ENCODE measurements around the gene TMEM260. TPM values are rescaled to one million over a fixed set of nuclear protein-coding genes. Genes with fewer than 3 reads are reported as not detected.

Gene TMEM260
- total RNA-seq, 2 donors from 2014 or later, result 29.4 to 40.8 TPM

DNA sequence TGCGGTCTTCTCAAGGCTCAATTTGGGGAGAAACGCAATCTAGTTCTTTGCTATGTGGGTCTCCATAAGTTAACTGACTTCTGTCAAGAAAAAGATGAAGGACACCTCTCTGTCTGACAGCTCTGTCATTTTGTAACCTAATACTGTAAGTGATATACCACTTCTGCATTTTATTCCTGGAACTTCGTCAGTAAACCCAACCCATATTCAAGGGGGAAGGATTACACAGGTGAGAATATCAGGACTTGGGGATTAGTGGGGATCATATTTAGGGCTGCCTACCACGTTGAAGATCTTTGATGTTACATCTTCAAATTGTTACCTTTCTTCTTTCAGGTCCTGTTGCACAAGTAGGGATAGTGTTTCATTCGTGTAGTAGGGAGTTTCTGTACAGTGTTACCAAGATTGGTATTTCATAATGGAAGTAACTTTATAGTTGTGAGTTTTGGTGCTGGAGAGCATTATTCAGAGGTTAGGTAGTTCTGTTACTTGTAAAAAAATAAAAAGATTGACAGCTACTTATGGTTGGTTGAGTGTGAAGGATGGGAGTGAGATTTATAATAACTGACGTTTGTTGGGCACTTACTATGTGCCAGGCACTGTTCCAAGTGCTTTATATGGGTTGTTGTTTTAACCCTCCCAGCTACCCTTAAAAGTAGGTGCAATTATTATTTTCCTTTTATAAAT, 1.6 kb downstream of the TMEM260 start:
- no peaks in the 10 kb centered on the region for H3K9me3 ChIP-seq (ENCODE audit: control insufficient read depth, low read length)
- DNase-seq, result no peak
- Mint-ChIP-seq H3K36me3 (ENCODE audit: low read depth) (peaks cover 3% of the 10 kb centered on the region), H3K9me3 (no peaks in the 10 kb centered on the region), H3K4me3 (peak overlapping the region; percentile 86), H3K27ac (no peak overlapping the region), H3K4me1 (peaks cover 53% of the 10 kb centered on the region), H3K27me3 (ENCODE audit: insufficient read depth) (no peaks in the 10 kb centered on the region)
- TF ChIP-seq CTCF (conservative IDR thresholded peaks at IDR 0.05), result no peak
- peaks cover 10% of the 10 kb centered on the region for H3K36me3 ChIP-seq (ENCODE audit: control insufficient read depth, insufficient read depth, low read length)
- 77 to 78% methylated on average over 3 to 6 of the region's 6 CpGs for WGBS, 2 experiments (ENCODE audit: insufficient coverage in 1 of 2, insufficient read length in 1 of 2)
- H3K27ac ChIP-seq (ENCODE audit: low read depth, low read length), result no peak overlapping the region
- H3K4me3 ChIP-seq (ENCODE audit: low read length), result peak overlapping the region; percentile 99
- H3K4me1 ChIP-seq (ENCODE audit: control insufficient read depth, insufficient read depth, low read length), result peaks cover 21% of the 10 kb centered on the region
- no peak overlapping the region for H3K9ac ChIP-seq (ENCODE audit: extremely low read depth, low read length, poor library complexity, severe bottlenecking)
- H3K27me3 ChIP-seq (ENCODE audit: control insufficient read depth, insufficient read depth, low read length, poor library complexity, severe bottlenecking), result peaks cover 5% of the 10 kb centered on the region

DNA sequence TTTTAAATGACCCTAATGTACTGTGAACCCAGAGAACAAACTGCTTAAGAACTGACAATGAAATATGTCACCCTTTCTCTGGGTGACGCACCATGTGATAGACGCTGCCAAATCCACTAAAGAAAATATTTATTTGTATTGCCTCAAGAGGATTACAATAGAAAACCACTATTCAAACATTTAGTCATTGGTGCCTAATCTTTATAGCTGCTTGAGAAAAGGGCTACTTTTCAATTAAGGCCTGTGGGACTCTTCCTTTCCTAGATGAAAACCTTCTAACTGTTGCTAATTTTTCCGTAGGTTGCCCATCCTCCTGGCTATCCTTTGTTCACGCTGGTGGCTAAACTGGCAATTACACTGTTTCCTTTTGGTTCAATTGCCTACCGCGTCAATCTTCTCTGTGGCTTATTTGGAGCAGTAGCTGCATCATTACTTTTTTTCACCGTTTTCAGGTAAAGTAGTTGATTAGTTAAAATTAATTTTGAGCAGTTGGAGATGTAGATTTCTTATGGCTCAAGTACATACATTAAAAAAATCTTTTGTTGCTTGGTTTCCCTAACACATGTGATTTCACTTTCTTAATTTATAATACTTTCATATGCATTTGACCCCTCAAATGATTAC, 6.0 kb downstream of the TMEM260 start:
- no peak overlapping the region for H3K4me3 Mint-ChIP-seq
- 72 to 90% methylated on average over 2 to 7 of the region's 7 CpGs for WGBS, 2 experiments (ENCODE audit: insufficient coverage in 1 of 2, insufficient read length in 1 of 2)
- H3K4me1 ChIP-seq (ENCODE audit: control insufficient read depth, insufficient read depth, low read length), result peaks cover 20% of the 10 kb centered on the region

DNA sequence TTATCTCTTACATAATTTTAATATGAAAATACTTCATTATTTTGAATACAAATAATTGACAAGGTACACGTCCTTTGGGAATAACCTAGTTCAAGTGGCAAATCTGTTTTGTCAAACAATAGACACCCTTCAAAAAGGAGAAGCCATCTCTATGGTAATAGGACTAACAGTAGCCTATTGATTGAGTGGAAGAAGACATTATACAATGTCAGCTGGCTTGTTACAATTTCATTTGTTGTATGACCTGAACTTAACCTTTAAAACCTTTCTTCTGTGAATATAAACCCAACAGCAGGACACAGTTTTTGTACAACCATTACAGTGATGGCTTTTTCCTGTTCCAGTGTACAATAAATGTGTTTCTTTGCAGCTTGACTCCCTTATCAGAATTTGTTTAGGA, 8.1 kb downstream of the TMEM260 start:
- Mint-ChIP-seq H3K36me3 (ENCODE audit: low read depth) (peaks cover 15% of the 10 kb centered on the region), H3K27me3 (ENCODE audit: insufficient read depth) (no peaks in the 10 kb centered on the region), H3K4me1 (peaks cover 48% of the 10 kb centered on the region), H3K4me3 (no peak overlapping the region), H3K27ac (no peak overlapping the region), H3K9me3 (no peaks in the 10 kb centered on the region)
- WGBS, 2 experiments (ENCODE audit: insufficient coverage in 1 of 2, insufficient read length in 1 of 2), result 60% methylated on average over 1 of the region's 1 CpG; no CpG with 5 or more reads in 1 of the 2 experiments
- H3K4me3 ChIP-seq (ENCODE audit: low read length), result no peak overlapping the region
- TF ChIP-seq CTCF (conservative IDR thresholded peaks at IDR 0.05), result no peak
- no peak for DNase-seq
- no peaks in the 10 kb centered on the region for H3K27me3 ChIP-seq (ENCODE audit: control insufficient read depth, insufficient read depth, low read length, poor library complexity, severe bottlenecking)
- no peak overlapping the region for H3K9ac ChIP-seq (ENCODE audit: extremely low read depth, low read length, poor library complexity, severe bottlenecking)
- no peak overlapping the region for H3K27ac ChIP-seq (ENCODE audit: low read depth, low read length)
- H3K9me3 ChIP-seq (ENCODE audit: control insufficient read depth, low read length), result no peaks in the 10 kb centered on the region
- peaks cover 17% of the 10 kb centered on the region for H3K4me1 ChIP-seq (ENCODE audit: control insufficient read depth, insufficient read depth, low read length)
- peaks cover 42% of the 10 kb centered on the region for H3K36me3 ChIP-seq (ENCODE audit: control insufficient read depth, insufficient read depth, low read length)

More for the DNA sequence above, 6.0 kb downstream of the TMEM260 start:
- H3K9me3 ChIP-seq (ENCODE audit: control insufficient read depth, low read length), result no peaks in the 10 kb centered on the region
- no peak for TF ChIP-seq CTCF (conservative IDR thresholded peaks at IDR 0.05)
- Mint-ChIP-seq H3K9me3 (no peaks in the 10 kb centered on the region), H3K36me3 (ENCODE audit: low read depth) (peaks cover 15% of the 10 kb centered on the region), H3K4me1 (peaks cover 59% of the 10 kb centered on the region), H3K27ac (peak overlapping the region; percentile 59), H3K27me3 (ENCODE audit: insufficient read depth) (no peaks in the 10 kb centered on the region)
- no peak overlapping the region for H3K27ac ChIP-seq (ENCODE audit: low read depth, low read length)
- DNase-seq, result no peak
- H3K27me3 ChIP-seq (ENCODE audit: control insufficient read depth, insufficient read depth, low read length, poor library complexity, severe bottlenecking), result no peaks in the 10 kb centered on the region
- peaks cover 38% of the 10 kb centered on the region for H3K36me3 ChIP-seq (ENCODE audit: control insufficient read depth, insufficient read depth, low read length)
- no peak overlapping the region for H3K9ac ChIP-seq (ENCODE audit: extremely low read depth, low read length, poor library complexity, severe bottlenecking)
- H3K4me3 ChIP-seq (ENCODE audit: low read length), result no peak overlapping the region

Data from endodermal cell (in vitro differentiated cells).